NCI-H69 (cell line): Measurements from ENCODE around the gene GSTK1.

ENCODE experiments used
- DNase-seq: peaks from one replicate; lab custom pipeline; 2025; lab: John Stamatoyannopoulos, UW

Gene GSTK1

GRCh38 chr7:143299840-143300239, 36.6 kb downstream of the GSTK1 start:
- peak; percentile 35 for DNase-seq

- DNase-seq, result no peak
These were observed 38.0 kb downstream of the GSTK1 start for GRCh38 chr7:143300959-143301935.

GRCh38 chr7:143303733-143304132, 40.5 kb downstream of the GSTK1 start:
- no peak for DNase-seq

- no peak for DNase-seq
These were observed 41.7 kb downstream of the GSTK1 start for GRCh38 chr7:143304938-143305337.

GRCh38 chr7:143305423-143306070, 42.3 kb downstream of the GSTK1 start:
- DNase-seq, result peak; percentile 61

- no peak for DNase-seq
These were observed 45.4 kb downstream of the GSTK1 start for GRCh38 chr7:143308632-143309031.

GRCh38 chr7:143314127-143314526, 50.9 kb downstream of the GSTK1 start:
- no peak for DNase-seq

GRCh38 chr7:143315776-143316175, 52.5 kb downstream of the GSTK1 start, which contains the start of gene CLCN1:
CLCN1 (plus strand) TSS chr7:143316111; CDS start chr7:143316213, 102 bp downstream.
- DNase-seq, result no peak

GRCh38 chr7:143316492-143316891, 53.3 kb downstream of the GSTK1 start:
- no peak for DNase-seq

- DNase-seq, result no peak
These were observed 55.4 kb downstream of the GSTK1 start for GRCh38 chr7:143318661-143319060.
